Measurements from ENCODE around the gene CADM1.

CADM1 gene

GRCh38 chr11:115234794-115235193 is 269.4 kb downstream of the CADM1 start:
- Histone ChIP-seq H3K9me3 (ENCODE audit: control insufficient read depth, insufficient read depth, low read length) (no peaks in the 10 kb centered on the region), H3K9ac (ENCODE audit: low read depth, low read length) (no peak overlapping the region), H3K27me3 (ENCODE audit: control insufficient read depth, insufficient read depth, low read length) (no peaks in the 10 kb centered on the region), H3K4me3 (ENCODE audit: low read depth, low read length) (no peak overlapping the region), H3K36me3 (ENCODE audit: control insufficient read depth, insufficient read depth, low read length) (no peaks in the 10 kb centered on the region), H3K4me1 (ENCODE audit: control insufficient read depth, insufficient read depth, low read length) (no peaks in the 10 kb centered on the region)

GRCh38 chr11:115226556-115226955 is 277.7 kb downstream of the CADM1 start:
- Histone ChIP-seq H3K27me3 (ENCODE audit: control insufficient read depth, insufficient read depth, low read length) (no peaks in the 10 kb centered on the region), H3K36me3 (ENCODE audit: control insufficient read depth, insufficient read depth, low read length) (no peaks in the 10 kb centered on the region), H3K4me1 (ENCODE audit: control insufficient read depth, insufficient read depth, low read length) (peaks cover 18% of the 10 kb centered on the region), H3K9me3 (ENCODE audit: control insufficient read depth, insufficient read depth, low read length) (no peaks in the 10 kb centered on the region), H3K9ac (ENCODE audit: low read depth, low read length) (no peak overlapping the region), H3K4me3 (ENCODE audit: low read depth, low read length) (no peak overlapping the region)

- no peak overlapping the region for H3K4me3 ChIP-seq (ENCODE audit: low read depth, low read length)
- H3K9ac ChIP-seq (ENCODE audit: low read depth, low read length): no peak overlapping the region
- no peaks in the 10 kb centered on the region for H3K9me3 ChIP-seq (ENCODE audit: control insufficient read depth, insufficient read depth, low read length)
- peaks cover 18% of the 10 kb centered on the region for H3K4me1 ChIP-seq (ENCODE audit: control insufficient read depth, insufficient read depth, low read length)
- no peaks in the 10 kb centered on the region for H3K27me3 ChIP-seq (ENCODE audit: control insufficient read depth, insufficient read depth, low read length)
- H3K36me3 ChIP-seq (ENCODE audit: control insufficient read depth, insufficient read depth, low read length): no peaks in the 10 kb centered on the region
Measured at GRCh38 chr11:115224551-115224950, 279.7 kb downstream of the CADM1 start.

GRCh38 chr11:115222863-115223530 is 281.2 kb downstream of the CADM1 start:
- no peaks in the 10 kb centered on the region for H3K36me3 ChIP-seq (ENCODE audit: control insufficient read depth, insufficient read depth, low read length)
- H3K9ac ChIP-seq (ENCODE audit: low read depth, low read length): no peak overlapping the region
- no peaks in the 10 kb centered on the region for H3K27me3 ChIP-seq (ENCODE audit: control insufficient read depth, insufficient read depth, low read length)
- no peak overlapping the region for H3K4me3 ChIP-seq (ENCODE audit: low read depth, low read length)
- peaks cover 18% of the 10 kb centered on the region for H3K4me1 ChIP-seq (ENCODE audit: control insufficient read depth, insufficient read depth, low read length)
- H3K9me3 ChIP-seq (ENCODE audit: control insufficient read depth, insufficient read depth, low read length): no peaks in the 10 kb centered on the region

GRCh38 chr11:115222218-115222862 is 281.9 kb downstream of the CADM1 start:
- no peaks in the 10 kb centered on the region for H3K36me3 ChIP-seq (ENCODE audit: control insufficient read depth, insufficient read depth, low read length)
- H3K4me1 ChIP-seq (ENCODE audit: control insufficient read depth, insufficient read depth, low read length): peaks cover 18% of the 10 kb centered on the region
- no peak overlapping the region for H3K4me3 ChIP-seq (ENCODE audit: low read depth, low read length)
- H3K27me3 ChIP-seq (ENCODE audit: control insufficient read depth, insufficient read depth, low read length): no peaks in the 10 kb centered on the region
- H3K9me3 ChIP-seq (ENCODE audit: control insufficient read depth, insufficient read depth, low read length): no peaks in the 10 kb centered on the region
- no peak overlapping the region for H3K9ac ChIP-seq (ENCODE audit: low read depth, low read length)

- H3K9me3 ChIP-seq (ENCODE audit: control insufficient read depth, insufficient read depth, low read length): no peaks in the 10 kb centered on the region
- H3K4me3 ChIP-seq (ENCODE audit: low read depth, low read length): no peak overlapping the region
- peaks cover 18% of the 10 kb centered on the region for H3K4me1 ChIP-seq (ENCODE audit: control insufficient read depth, insufficient read depth, low read length)
- H3K36me3 ChIP-seq (ENCODE audit: control insufficient read depth, insufficient read depth, low read length): no peaks in the 10 kb centered on the region
- H3K27me3 ChIP-seq (ENCODE audit: control insufficient read depth, insufficient read depth, low read length): no peaks in the 10 kb centered on the region
- no peak overlapping the region for H3K9ac ChIP-seq (ENCODE audit: low read depth, low read length)
Measured at GRCh38 chr11:115221461-115222069, 282.6 kb downstream of the CADM1 start.

GRCh38 chr11:115220911-115221310 is 283.3 kb downstream of the CADM1 start:
- no peaks in the 10 kb centered on the region for H3K9me3 ChIP-seq (ENCODE audit: control insufficient read depth, insufficient read depth, low read length)
- no peak overlapping the region for H3K9ac ChIP-seq (ENCODE audit: low read depth, low read length)
- H3K36me3 ChIP-seq (ENCODE audit: control insufficient read depth, insufficient read depth, low read length): no peaks in the 10 kb centered on the region
- no peak overlapping the region for H3K4me3 ChIP-seq (ENCODE audit: low read depth, low read length)
- H3K4me1 ChIP-seq (ENCODE audit: control insufficient read depth, insufficient read depth, low read length): peaks cover 13% of the 10 kb centered on the region
- H3K27me3 ChIP-seq (ENCODE audit: control insufficient read depth, insufficient read depth, low read length): no peaks in the 10 kb centered on the region

- Histone ChIP-seq H3K4me3 (ENCODE audit: low read depth, low read length) (no peak overlapping the region), H3K27me3 (ENCODE audit: control insufficient read depth, insufficient read depth, low read length) (no peaks in the 10 kb centered on the region), H3K9me3 (ENCODE audit: control insufficient read depth, insufficient read depth, low read length) (no peaks in the 10 kb centered on the region), H3K36me3 (ENCODE audit: control insufficient read depth, insufficient read depth, low read length) (no peaks in the 10 kb centered on the region), H3K4me1 (ENCODE audit: control insufficient read depth, insufficient read depth, low read length) (peaks cover 13% of the 10 kb centered on the region), H3K9ac (ENCODE audit: low read depth, low read length) (no peak overlapping the region)
Measured at GRCh38 chr11:115220423-115220822, 283.8 kb downstream of the CADM1 start.

- Histone ChIP-seq H3K36me3 (ENCODE audit: control insufficient read depth, insufficient read depth, low read length) (no peaks in the 10 kb centered on the region), H3K9me3 (ENCODE audit: control insufficient read depth, insufficient read depth, low read length) (no peaks in the 10 kb centered on the region), H3K4me1 (ENCODE audit: control insufficient read depth, insufficient read depth, low read length) (peaks cover 13% of the 10 kb centered on the region), H3K4me3 (ENCODE audit: low read depth, low read length) (no peak overlapping the region), H3K9ac (ENCODE audit: low read depth, low read length) (no peak overlapping the region), H3K27me3 (ENCODE audit: control insufficient read depth, insufficient read depth, low read length) (no peaks in the 10 kb centered on the region)
Measured at GRCh38 chr11:115219376-115219775, 284.8 kb downstream of the CADM1 start.

GRCh38 chr11:115217726-115218311 is 286.4 kb downstream of the CADM1 start:
- H3K36me3 ChIP-seq (ENCODE audit: control insufficient read depth, insufficient read depth, low read length): no peaks in the 10 kb centered on the region
- H3K9me3 ChIP-seq (ENCODE audit: control insufficient read depth, insufficient read depth, low read length): no peaks in the 10 kb centered on the region
- H3K9ac ChIP-seq (ENCODE audit: low read depth, low read length): no peak overlapping the region
- no peaks in the 10 kb centered on the region for H3K27me3 ChIP-seq (ENCODE audit: control insufficient read depth, insufficient read depth, low read length)
- no peak overlapping the region for H3K4me3 ChIP-seq (ENCODE audit: low read depth, low read length)
- peaks cover 11% of the 10 kb centered on the region for H3K4me1 ChIP-seq (ENCODE audit: control insufficient read depth, insufficient read depth, low read length)

GRCh38 chr11:115215694-115216617 is 288.3 kb downstream of the CADM1 start:
- H3K4me3 ChIP-seq (ENCODE audit: low read depth, low read length): no peak overlapping the region
- no peaks in the 10 kb centered on the region for H3K4me1 ChIP-seq (ENCODE audit: control insufficient read depth, insufficient read depth, low read length)

More at GRCh38 chr11:115215694-115216617, 288.3 kb downstream of the CADM1 start:
- no peaks in the 10 kb centered on the region for H3K9me3 ChIP-seq (ENCODE audit: control insufficient read depth, insufficient read depth, low read length)
- no peaks in the 10 kb centered on the region for H3K36me3 ChIP-seq (ENCODE audit: control insufficient read depth, insufficient read depth, low read length)
- H3K27me3 ChIP-seq (ENCODE audit: control insufficient read depth, insufficient read depth, low read length): no peaks in the 10 kb centered on the region
- H3K9ac ChIP-seq (ENCODE audit: low read depth, low read length): no peak overlapping the region
